HG03378 (cell line): ENCODE measurements around the gene CELF2.
"Not testable (repeated sequence)": the region's sequence is repeated elsewhere in the genome, so short reads cannot be mapped to it uniquely, and the experiment has no call there.

ENCODE experiments used
- ATAC-seq: cut with Tn5 transposase; IDR thresholded peaks from one replicate; pipeline ENCODE4 v1.9.1; 2021; ENCODE audit warnings: mild to moderate bottlenecking, moderate library complexity; ENCODE audit not compliant: unreplicated experiment

The CELF2 gene

DNA sequence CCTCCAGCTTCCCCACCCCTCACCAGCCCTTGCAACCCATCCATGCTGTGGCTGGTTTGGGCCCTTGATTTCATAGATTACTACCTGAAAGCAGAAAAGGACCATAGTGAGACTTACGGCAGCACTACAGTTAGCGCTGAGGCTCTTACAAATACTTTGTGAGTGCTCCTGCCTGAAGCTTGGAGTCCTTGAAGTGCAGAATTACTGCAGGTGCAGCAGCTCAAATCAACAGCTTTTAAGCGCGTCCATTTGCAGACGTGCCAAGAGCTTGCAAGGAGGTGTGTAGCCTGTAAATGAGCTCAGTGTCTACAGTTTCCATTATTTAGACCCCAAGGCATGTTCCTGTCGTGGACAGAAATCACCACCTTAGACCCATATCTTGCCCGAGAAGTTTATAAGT is 103.0 kb downstream of the CELF2 start:
- no peak for ATAC-seq

- ATAC-seq = not testable (repeated sequence)
Observed at GRCh38 chr10:11123892-11124291, 106.2 kb downstream of the CELF2 start.

GRCh38 chr10:11125004-11125403 is 107.3 kb downstream of the CELF2 start:
- ATAC-seq = no peak

- not testable (repeated sequence) for ATAC-seq
Observed at GRCh38 chr10:11127017-11127416, 109.3 kb downstream of the CELF2 start.

- no peak for ATAC-seq
Observed at GRCh38 chr10:11131112-11131639, 113.5 kb downstream of the CELF2 start.

- no peak for ATAC-seq
Observed at GRCh38 chr10:11134411-11134810, 116.7 kb downstream of the CELF2 start.

DNA sequence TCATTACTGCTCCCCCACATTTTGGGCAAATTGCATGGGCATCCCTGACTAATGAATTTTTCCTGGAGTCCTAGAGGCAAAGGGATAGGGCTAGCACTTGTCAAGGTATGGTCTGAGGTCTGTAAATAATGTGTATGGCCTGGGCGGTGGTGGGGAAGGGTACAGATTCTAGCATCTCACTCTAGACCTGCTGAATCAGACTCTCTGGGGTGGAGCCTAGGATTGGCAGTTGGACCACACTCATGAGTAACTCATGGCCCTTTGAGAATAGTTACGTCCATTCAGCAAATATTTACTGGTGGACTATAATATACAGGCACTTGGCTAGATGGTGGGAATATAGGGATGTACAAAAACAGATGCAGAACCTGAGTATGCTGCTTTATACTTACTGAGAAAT is 118.0 kb downstream of the CELF2 start:
- no peak for ATAC-seq

DNA sequence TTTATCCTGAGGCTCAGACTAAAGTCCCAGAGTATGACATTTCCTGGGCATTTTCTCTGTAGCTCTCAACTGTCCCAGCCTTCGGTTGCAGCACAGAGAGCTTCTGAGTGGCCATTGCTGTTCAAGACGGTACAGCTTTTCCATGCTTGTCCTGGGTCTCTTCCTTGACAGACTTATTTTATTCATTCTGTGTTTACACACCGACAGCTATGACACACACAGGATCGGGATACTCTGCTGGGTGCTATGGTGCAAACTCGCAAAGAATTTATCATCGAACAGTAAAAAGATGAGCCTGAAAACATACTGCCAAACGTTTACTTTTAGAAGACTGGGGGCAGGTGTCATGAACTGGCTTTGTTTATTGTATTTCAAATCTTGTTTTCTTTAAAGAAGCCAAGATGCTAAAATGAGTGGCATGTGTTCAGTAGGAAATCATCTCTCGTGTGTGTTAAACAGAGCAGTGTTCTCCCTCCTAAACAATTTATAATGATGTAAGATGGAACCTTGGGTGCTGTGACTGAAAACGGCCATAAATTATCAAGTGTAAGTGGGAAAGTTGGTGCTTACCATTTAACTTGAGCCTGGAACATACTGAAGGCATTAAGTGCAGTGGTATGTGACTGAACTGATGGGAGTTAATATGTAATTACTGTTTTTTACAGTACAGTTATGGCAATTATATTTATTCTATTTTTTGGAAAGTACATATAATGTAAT is 120.8 kb downstream of the CELF2 start:
- no peak for ATAC-seq

DNA sequence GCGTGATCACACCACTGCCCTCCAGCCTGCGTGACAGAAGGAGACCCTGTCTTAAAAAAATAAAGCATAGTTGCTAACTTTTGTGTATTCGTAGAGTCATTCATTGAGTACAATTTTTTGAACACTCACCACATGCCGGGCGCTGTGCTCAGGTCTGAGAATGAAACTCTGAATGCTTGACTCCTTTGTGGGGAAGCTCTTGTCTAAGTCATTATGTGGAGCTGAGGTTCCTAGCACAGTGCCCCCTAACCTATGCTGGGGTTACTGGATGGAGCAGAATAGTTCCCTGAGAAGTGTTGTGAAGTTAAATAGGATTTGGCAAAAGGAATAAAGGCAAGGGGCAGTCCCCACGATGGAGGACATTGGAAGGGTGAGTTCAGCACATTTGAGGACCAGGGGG is 123.3 kb downstream of the CELF2 start:
- ATAC-seq = no peak

DNA sequence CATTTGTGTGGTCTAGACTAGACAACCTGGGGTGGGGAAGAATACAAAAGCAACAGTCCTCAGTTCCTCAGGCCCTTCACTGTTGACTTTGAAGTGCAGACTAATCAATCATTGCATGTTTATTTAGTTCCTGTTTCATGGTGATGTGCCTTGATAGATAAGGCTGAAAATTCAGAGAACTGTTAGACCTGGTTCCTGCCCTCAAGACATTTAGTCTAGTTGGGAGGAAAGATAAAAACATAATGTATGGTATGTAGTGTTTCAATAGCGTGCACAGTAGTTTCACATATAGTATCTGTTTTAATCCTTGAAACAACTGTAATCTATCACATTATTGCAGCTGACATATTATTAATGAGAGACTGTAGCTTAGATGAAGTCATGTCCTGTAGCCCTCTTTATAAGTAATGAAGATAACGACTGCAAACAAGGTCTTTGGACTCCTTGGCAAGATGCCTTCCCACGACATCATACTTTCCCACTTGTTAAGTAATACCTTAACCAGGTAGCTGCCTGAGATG is 124.0 kb downstream of the CELF2 start:
- no peak for ATAC-seq

- no peak for ATAC-seq
Observed at GRCh38 chr10:11142777-11143176, 125.1 kb downstream of the CELF2 start.

- no peak for ATAC-seq
Observed at GRCh38 chr10:11143242-11143641, 125.6 kb downstream of the CELF2 start.

GRCh38 chr10:11144626-11145494 is 127.2 kb downstream of the CELF2 start:
- ATAC-seq = peak; percentile 23

DNA sequence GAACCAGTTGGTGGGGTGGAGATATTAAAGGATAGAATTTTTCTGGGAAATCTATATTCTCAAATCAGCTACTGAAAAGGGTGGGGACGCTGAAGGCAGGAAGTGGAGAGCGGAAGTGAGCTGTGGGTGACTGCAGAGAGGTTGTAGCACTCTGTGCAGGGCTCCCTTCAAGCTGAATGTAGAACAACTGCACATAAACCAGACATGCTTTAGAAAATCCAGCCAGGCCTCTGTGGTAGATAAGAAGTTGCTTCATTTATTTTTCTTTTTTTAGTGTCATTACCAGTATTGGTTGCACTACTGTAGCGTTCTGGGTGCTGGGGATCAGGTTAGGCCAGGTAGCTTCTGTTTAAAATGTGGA is 127.8 kb downstream of the CELF2 start:
- peak; percentile 81 for ATAC-seq

DNA sequence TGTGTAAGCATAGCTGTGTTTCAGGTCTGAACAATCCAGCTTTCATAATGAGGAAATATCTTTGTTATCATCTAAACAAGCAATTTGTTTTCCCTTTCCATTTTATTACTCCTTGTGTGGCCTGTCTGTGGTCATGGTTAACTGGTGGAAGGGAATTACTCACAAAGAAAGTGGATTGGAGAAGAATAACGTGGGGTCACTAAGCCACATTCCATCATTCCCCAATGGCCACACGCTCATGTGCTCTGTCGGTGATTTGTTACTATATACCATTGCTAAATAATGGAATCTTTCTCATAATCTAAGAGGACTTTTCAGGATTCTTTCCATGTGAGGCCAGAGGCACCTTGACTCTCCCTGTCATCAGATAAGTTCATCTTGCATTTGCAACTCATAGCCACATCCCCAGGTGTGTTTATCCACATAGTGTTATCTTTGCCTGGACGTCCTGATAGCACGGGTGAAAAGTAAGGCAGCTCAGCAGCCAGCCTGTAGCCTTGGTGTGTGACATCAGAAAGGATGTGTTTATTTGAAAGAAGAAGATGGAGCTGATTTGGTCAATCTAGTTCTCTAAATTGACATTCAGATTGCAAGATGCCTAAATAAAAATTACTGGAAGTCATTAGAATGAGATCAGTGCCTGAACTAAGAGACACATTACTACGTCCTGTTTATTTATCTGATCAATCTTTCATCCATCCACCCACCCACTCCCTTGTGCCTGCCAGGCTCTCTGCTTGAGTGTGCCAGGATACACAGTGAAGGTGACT is 128.9 kb downstream of the CELF2 start:
- no peak for ATAC-seq

DNA sequence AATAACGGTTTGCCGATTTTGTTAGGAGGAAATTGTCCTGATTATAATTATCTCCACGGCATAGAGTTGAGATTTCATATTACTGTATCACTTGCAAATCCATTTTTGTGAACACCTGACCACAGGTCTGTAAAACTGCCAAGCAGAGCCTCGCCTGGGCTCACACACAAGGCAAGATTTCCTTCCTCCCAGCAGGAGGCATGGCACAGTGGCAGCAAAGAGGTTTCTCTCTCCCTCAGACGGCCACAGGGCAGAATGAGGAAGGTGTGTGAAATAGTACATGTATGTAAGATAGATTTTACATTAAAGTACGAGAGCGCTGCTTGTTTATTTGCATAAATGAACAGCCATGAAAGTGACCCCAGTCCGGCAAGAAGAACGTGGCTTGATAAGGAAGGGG is 130.1 kb downstream of the CELF2 start:
- peak; percentile 39 for ATAC-seq

GRCh38 chr10:11148142-11149028 is 130.7 kb downstream of the CELF2 start:
- no peak for ATAC-seq

GRCh38 chr10:11149807-11150141 is 132.1 kb downstream of the CELF2 start:
- no peak for ATAC-seq

DNA sequence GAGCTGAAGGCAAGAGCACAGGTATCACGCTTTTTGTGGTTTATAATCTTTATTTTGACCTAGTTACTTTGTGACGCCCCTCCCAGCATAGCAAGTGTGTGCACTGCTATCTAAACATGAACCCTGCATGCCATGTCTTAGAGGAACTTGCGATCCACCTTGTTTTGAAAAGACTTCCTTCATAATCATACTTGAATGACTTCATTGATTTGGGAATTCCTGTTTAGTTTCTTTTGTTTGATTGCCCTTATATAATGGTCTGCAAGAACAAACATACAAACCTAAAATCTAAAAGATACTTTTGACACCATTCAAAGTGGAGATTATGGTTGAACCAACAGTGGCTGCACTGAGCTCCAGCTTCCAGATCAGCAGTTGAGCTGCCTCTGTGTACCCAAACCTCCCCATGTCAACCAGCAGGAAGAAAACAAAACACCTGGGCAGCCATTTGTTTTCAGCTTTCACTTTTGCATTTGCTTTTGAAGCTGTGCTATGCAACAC is 132.6 kb downstream of the CELF2 start:
- no peak for ATAC-seq

DNA sequence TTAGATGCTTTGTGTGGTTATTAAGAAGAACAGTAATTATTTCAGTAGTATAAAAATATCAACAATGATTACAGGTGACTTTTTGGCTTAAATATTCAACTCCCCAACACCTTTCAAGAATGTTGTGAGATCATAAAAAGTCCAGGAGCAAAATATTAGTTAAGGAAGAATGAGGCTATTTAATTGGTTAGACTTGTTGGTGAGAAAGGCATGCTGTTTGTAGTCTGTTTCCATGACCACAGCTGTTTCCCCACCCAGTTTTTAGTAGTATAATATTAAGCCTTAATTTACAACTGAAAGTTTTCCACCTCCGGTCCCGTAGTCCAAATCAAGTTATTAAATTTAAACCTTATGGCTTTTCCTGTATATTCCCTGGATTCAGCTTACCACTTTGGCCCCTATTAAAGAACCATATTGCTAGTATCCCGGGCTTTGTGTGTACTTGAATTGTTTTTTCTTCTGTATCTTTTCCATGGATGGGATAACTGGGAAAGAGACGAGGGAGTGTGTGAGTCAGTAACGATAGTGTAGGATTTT is 133.3 kb downstream of the CELF2 start:
- no peak for ATAC-seq
